ENCODE data around the gene OGDHL. TPM values are rescaled to one million over a fixed set of nuclear protein-coding genes. Genes with fewer than 3 reads are reported as not detected.

Gene OGDHL
- total RNA-seq, 4 donors from 2014 or later = 0.62 to 1.8 (median 1.2) TPM

DNA sequence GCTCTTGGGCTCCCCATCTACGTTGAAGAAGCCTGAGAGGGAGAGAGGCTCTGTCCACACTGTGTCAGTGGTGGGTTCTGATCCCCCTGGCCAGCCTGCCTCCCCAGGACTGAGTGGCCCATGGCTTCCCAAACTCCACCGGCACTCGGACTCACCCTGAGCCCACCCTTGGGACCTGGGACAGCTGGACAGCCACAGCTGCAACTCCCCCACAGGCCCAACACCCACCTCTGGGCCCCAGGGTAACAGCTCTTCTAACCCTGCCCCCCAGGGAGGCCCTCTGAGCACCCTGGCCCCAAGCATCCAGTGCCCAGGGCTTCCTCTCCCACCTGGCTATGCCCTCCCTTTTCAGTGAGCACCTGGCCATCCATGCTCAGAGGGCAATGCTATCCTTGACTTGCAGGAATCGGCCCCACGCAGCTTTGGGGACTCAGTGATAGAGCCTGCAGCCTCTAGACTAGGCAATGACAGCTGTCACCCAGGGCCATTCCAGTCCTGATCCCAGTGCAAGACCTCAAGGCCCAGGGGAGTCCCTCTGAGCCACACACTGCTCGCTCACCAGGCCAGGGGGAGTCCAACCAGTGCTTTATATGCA is 17.9 kb downstream of the OGDHL start:
- H3K4me3 ChIP-seq = no peak overlapping the region
- H3K27me3 ChIP-seq = no peaks in the 10 kb centered on the region
- H3K4me1 ChIP-seq = no peaks in the 10 kb centered on the region
- H3K36me3 ChIP-seq = no peaks in the 10 kb centered on the region
- no peak for ATAC-seq
- WGBS, 2 donors (ENCODE audit: low coverage in 1 of 2) = no CpG with 5 or more reads among the region's 6 CpGs
- TF ChIP-seq POLR2A (IDR thresholded peaks at IDR 0.05) (no peak), CTCF (IDR thresholded peaks at IDR 0.05) (no peak)
- H3K9me3 ChIP-seq = no peaks in the 10 kb centered on the region
- no peak overlapping the region for H3K27ac ChIP-seq

DNA sequence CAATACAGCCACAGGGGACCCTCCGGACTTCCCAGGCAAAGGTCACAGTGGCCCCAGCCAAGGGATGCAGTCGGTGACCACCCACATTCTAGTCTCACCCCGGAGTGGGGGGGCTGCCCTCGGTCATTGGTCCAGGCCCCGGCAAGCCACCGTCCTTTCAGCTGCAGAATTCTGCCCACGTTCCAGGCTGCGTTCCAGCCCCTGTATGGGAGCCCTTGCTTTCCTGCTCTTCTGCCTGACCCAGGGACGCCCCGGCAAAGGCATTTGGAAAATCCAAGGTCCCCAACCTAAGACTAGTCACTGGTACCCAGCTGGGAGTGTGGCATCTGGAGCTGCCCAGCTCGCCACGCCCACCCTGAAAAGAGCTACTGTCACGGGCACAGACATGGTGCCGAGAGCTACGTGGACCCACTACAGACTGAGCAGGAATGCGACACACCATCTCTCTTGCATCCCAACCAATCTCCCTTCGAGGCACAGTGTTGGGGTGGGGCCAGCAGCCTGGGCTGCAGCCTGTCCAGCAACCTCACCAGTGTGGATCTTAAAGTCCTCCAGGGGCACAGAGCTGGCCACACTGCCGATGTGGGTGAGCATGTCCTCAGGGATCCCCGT is 18.6 kb downstream of the OGDHL start:
- TF ChIP-seq POLR2AphosphoS5 (IDR thresholded peaks at IDR 0.05) (no peak), CTCF (IDR thresholded peaks at IDR 0.05) (no peak), POLR2A (IDR thresholded peaks at IDR 0.05) (no peak), EP300 (IDR thresholded peaks at IDR 0.05) (no peak)
- Histone ChIP-seq H3K36me3 (no peaks in the 10 kb centered on the region), H3K9me3 (no peaks in the 10 kb centered on the region), H3K27ac (no peak overlapping the region), H3K4me3 (no peak overlapping the region), H3K4me1 (no peaks in the 10 kb centered on the region), H3K27me3 (no peaks in the 10 kb centered on the region)
- 40% methylated on average over 1 of the region's 19 CpGs; no CpG with 5 or more reads in 1 of the 2 donors for WGBS, 2 donors (ENCODE audit: low coverage in 1 of 2)
- ATAC-seq = no peak

- no peak for ATAC-seq
- Histone ChIP-seq H3K27ac (no peak overlapping the region), H3K9me3 (no peaks in the 10 kb centered on the region), H3K27me3 (no peaks in the 10 kb centered on the region), H3K4me3 (no peak overlapping the region), H3K36me3 (no peaks in the 10 kb centered on the region), H3K4me1 (no peaks in the 10 kb centered on the region)
- WGBS, 2 donors (ENCODE audit: low coverage in 1 of 2) = no CpG with 5 or more reads among the region's 23 CpGs
- TF ChIP-seq EP300 (IDR thresholded peaks at IDR 0.05) (no peak), POLR2A (IDR thresholded peaks at IDR 0.05) (no peak), CTCF (IDR thresholded peaks at IDR 0.05) (no peak), POLR2AphosphoS5 (IDR thresholded peaks at IDR 0.05) (no peak)
These were observed 19.2 kb downstream of the OGDHL start for GRCh38 chr10:49742683-49743463.

GRCh38 chr10:49741108-49741995 is 20.8 kb downstream of the OGDHL start:
- Histone ChIP-seq H3K4me3 (no peak overlapping the region), H3K27ac (no peak overlapping the region), H3K9me3 (no peaks in the 10 kb centered on the region), H3K36me3 (no peaks in the 10 kb centered on the region), H3K4me1 (no peaks in the 10 kb centered on the region), H3K27me3 (no peaks in the 10 kb centered on the region)
- TF ChIP-seq POLR2AphosphoS5 (IDR thresholded peaks at IDR 0.05) = no peak
- TF ChIP-seq POLR2A (IDR thresholded peaks at IDR 0.05) = no peak
- TF ChIP-seq EP300 (IDR thresholded peaks at IDR 0.05) = no peak
- no peak for TF ChIP-seq CTCF (IDR thresholded peaks at IDR 0.05)
- 60 to 72% methylated on average over 1 to 2 of the region's 7 CpGs for WGBS, 2 donors (ENCODE audit: low coverage in 1 of 2)
- ATAC-seq = no peak

All from gastroesophageal sphincter (tissue), 4 donors.